Ovary (tissue), 9 donors: ENCODE results near the gene PTOV1. TPM values are rescaled to one million over a fixed set of nuclear protein-coding genes. Genes with fewer than 3 reads are reported as not detected.

Experiments
- DNase-seq, 5 donors: peaks; one replicate each; pipeline ENCODE4 v3.0.0-alpha.2; 2019 to 2020
- H3K27ac ChIP-seq, 2 donors: fragments of 200-600 bp; one replicate each; pipeline versions ENCODE4 v1.5.1 to v1.8.0; 2019 to 2022
- H3K27me3 ChIP-seq: fragments of 200-600 bp; one replicate; pipeline ENCODE4 v1.8.0; 2022
- H3K36me3 ChIP-seq: fragments of 200-600 bp; sonication (generic); one replicate; pipeline ENCODE4 v1.5.1; 2019
- H3K4me1 ChIP-seq: one replicate; pipeline ENCODE4 v1.8.1; 2013; ENCODE audit warnings: mild to moderate bottlenecking, moderate library complexity; ENCODE audit not compliant: insufficient read depth
- H3K4me3 ChIP-seq: fragments of 200-600 bp; sonication (generic); one replicate; pipeline ENCODE4 v1.5.1; 2017
- H3K9me3 ChIP-seq, 2 donors: fragments of 200-600 bp in 1 of 2; sonication (generic) in 1 of 2; one replicate each; pipeline versions ENCODE4 v1.5.1 to v1.8.1; 2013 to 2019; ENCODE audit warnings: mild to moderate bottlenecking in 1 of 2, moderate library complexity in 1 of 2
- EP300 ChIP-seq: sonication (generic); formaldehyde crosslinking; IDR thresholded peaks from one replicate; pipeline ENCODE4 v1.6.1; 2017; ENCODE audit warnings: antibody characterized with exemption
- POLR2A ChIP-seq: fragments of 450-650 bp; IDR thresholded peaks from one replicate; pipeline ENCODE4 v1.6.1; 2017; ENCODE audit warnings: antibody characterized with exemption, mild to moderate bottlenecking, moderate library complexity
- WGBS, 3 donors: extraction: QIAGEN DNeasy Blood & Tissue Kit in 1 of 3; methylation state at CpG; one replicate each; pipeline versions ENCODE4 v1.1.5 to v1.1.7; 2013 to 2017; 5-methylcytosine and 5-hydroxymethylcytosine counted together
- intact Hi-C, 4 donors: fragments of 100-400 bp; cut with DNase I; formaldehyde crosslinking; loops; one replicate each; pipeline versions ENCODE4 v1.11.0 to v1.15.1; 2022 to 2023
- polyA plus RNA-seq, 2 donors: library from polyadenylated mRNA; stranded (reverse); fragments of 200-250 nt in 1 of 2; fragments of 350-450 nt in 1 of 2; fragmentation: Illumina TruSeq in 1 of 2; extraction: RNeasy Lipid Tissue Mini Kit (QIAGEN cat#74804) in 1 of 2; gene quantifications; one replicate each; pipeline ENCODE4 v1.2.3, GENCODE V29; 2013 to 2014
- total RNA-seq, 7 donors: library from RNA; depleted of rRNA in 2 of 7; stranded (reverse); fragments of >200 nt in 2 of 7; fragmentation: NEBNext Ultra II Directional in 3 of 7; extraction: Animal tissue kit (Norgen Biotek cat#: 25700) in 3 of 7; gene quantifications; one replicate each; pipeline versions ENCODE4 v1.1.0 to v1.2.4, GENCODE V29; 2016 to 2023
- TF ChIP-seq, protein P1 (sequence below), 3 donors: fragments of 450-650 bp in 2 of 3; fragments of 200-600 bp in 1 of 3; IDR thresholded peaks; one replicate each; pipeline versions ENCODE4 v1.5.1 to v1.8.0; 2016 to 2022; ENCODE audit warnings: antibody characterized with exemption in 3 of 3, mild to moderate bottlenecking in 1 of 3
- donor health status: DM: no; HTN: no; CAD: no; lungs with moderate emphysema.
- donor health status: DM: no; HTN: no; CAD: no.
- donor health status: Bipolar disorder and iron deficiency.
- donor health status: DM: yes; HTN: yes; CAD: no.
- donor health status: DM: no; HTN: no; CAD: no.
- donor health status: DM: yes; HTN: yes; CAD: no.

The PTOV1 gene
- total and polyA plus RNA-seq, 9 donors = 22.2 to 256 (median 186) TPM

DNA sequence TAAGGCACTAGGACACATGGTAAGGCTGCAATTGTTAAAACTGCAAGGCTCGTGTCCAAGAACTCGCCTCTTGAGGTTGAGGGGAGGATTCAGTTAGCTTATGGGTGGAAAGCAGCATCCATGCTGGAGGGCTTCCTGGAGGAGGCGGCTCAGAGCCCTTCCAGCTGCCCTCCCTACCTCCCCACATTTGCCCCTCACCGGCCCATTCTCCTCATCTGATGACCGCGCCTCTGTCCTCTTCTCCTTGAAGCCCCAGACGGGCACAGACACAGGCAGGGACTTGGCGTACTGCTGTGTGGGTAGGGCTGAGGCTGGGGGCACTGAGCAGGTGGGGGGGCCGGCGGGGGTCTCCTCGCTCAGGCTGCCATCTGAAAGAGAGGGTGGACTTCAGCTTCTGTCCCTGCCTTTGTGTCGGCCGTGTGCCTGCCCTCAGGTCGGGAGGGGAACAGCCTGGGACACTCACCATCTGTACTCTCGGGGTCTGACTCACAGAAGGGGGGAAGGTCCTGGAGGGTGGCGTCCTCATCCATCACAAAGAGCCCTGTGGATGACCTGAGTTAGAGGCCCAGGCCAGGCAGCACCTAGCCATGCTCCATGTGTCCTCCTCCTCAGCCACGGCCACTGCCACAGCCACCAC, 20.5 kb downstream of the PTOV1 start:
- DNase-seq = peak in 4 of 5 donors; percentile 38 to 50 (median 42)
- no peak overlapping the region for H3K4me3 ChIP-seq
- no peaks in the 10 kb centered on the region for H3K9me3 ChIP-seq
- peaks cover 14% of the 10 kb centered on the region for H3K4me1 ChIP-seq
- TF ChIP-seq POLR2A (no peak), EP300 (no peak)
- TF ChIP-seq, protein P1, sequence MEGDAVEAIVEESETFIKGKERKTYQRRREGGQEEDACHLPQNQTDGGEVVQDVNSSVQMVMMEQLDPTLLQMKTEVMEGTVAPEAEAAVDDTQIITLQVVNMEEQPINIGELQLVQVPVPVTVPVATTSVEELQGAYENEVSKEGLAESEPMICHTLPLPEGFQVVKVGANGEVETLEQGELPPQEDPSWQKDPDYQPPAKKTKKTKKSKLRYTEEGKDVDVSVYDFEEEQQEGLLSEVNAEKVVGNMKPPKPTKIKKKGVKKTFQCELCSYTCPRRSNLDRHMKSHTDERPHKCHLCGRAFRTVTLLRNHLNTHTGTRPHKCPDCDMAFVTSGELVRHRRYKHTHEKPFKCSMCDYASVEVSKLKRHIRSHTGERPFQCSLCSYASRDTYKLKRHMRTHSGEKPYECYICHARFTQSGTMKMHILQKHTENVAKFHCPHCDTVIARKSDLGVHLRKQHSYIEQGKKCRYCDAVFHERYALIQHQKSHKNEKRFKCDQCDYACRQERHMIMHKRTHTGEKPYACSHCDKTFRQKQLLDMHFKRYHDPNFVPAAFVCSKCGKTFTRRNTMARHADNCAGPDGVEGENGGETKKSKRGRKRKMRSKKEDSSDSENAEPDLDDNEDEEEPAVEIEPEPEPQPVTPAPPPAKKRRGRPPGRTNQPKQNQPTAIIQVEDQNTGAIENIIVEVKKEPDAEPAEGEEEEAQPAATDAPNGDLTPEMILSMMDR (IDR thresholded peaks at IDR 0.05) = no peak
- intact Hi-C loops = no loop called here
- WGBS, 3 donors = 85 to 88% (median 87%) methylated on average over 16 to 17 of the region's 17 CpGs
- H3K36me3 ChIP-seq = no peaks in the 10 kb centered on the region
- no peak overlapping the region for H3K27ac ChIP-seq
- no peaks in the 10 kb centered on the region for H3K27me3 ChIP-seq

DNA sequence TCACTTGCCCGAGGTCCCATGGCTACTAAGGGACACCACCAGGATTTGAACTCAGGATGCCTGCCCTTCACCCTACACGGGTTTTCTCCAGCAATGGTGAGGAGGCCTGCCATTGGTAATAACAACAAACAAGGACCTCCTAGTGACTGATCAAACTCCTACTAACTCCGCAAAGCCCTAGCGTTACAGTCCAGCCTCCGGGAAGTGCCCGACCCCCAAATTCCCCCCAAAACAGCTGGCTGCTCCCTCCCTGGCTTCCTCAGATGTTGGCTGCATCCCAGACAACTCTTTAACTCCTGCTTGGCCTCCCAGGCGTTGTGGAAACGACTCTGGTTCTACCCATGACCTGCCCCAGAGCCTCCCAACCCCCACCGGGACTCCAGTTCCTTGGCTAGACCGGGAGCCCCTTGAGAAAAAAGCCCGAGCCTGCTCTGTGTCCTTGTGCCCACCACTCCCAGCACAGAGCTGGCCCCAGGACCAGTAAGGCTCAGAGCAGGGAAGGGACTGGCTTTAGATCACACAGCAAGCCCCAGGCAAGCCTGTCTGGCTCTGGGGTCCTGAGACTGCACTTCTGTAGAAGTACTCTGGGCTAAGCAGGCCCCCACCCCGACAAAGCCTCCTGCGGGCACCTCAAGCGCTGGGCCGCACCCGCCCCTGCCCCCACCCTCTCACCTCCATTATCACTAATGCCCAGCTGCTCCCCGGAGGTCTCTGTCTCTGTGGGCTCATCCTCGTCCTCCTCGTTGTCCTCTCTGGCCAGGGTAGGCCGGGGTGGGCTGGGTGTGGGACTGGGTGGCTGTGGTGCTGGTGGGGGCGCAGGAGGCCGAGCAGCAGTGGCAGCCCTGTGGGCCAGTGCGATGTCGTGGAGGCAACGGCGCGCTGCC, 21.5 kb downstream of the PTOV1 start:
- H3K27me3 ChIP-seq = no peaks in the 10 kb centered on the region
- 65 to 71% (median 65%) methylated on average over 27 of the region's 27 CpGs for WGBS, 3 donors
- peaks cover 14% of the 10 kb centered on the region for H3K4me1 ChIP-seq
- intact Hi-C loops = no loop called here
- H3K9me3 ChIP-seq = no peaks in the 10 kb centered on the region
- H3K27ac ChIP-seq = no peak overlapping the region
- TF ChIP-seq EP300 (no peak), POLR2A (no peak)
- TF ChIP-seq, protein P1 (IDR thresholded peaks at IDR 0.05) = no peak
- DNase-seq = peak in 4 of 5 donors; percentile 39 to 50 (median 46)
- H3K36me3 ChIP-seq = no peaks in the 10 kb centered on the region
- H3K4me3 ChIP-seq = no peak overlapping the region

DNA sequence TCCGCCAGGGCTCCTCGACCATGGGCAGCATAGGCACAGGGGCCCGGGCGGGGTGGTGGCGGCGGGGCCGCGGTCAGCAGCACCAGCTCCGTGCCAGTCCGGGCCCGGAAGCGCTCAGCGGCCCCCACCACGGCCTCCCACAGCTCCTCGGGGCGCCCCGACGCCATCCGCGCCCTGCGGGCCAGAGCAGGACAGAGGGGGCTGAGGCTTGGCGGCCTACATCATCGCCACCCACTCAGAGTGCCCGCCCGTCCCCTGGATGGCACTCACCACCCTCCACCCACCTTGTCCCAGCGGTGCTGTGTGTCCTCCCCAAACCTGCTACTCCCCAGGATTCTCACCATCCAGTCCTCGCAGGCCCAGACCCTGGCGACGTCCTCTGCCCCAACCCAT, 22.2 kb downstream of the PTOV1 start:
- H3K4me1 ChIP-seq = peaks cover 14% of the 10 kb centered on the region
- H3K27me3 ChIP-seq = no peaks in the 10 kb centered on the region
- no peaks in the 10 kb centered on the region for H3K9me3 ChIP-seq
- 85 to 89% (median 88%) methylated on average over 25 to 29 of the region's 29 CpGs for WGBS, 3 donors
- H3K27ac ChIP-seq = no peak overlapping the region
- H3K36me3 ChIP-seq = no peaks in the 10 kb centered on the region
- peak in 4 of 5 donors; percentile 34 to 53 (median 46) for DNase-seq
- no peak for TF ChIP-seq POLR2A
- TF ChIP-seq, protein P1 (IDR thresholded peaks at IDR 0.05) = no peak
- no peak for TF ChIP-seq EP300
- H3K4me3 ChIP-seq = no peak overlapping the region
- intact Hi-C loops = no loop called here

DNA sequence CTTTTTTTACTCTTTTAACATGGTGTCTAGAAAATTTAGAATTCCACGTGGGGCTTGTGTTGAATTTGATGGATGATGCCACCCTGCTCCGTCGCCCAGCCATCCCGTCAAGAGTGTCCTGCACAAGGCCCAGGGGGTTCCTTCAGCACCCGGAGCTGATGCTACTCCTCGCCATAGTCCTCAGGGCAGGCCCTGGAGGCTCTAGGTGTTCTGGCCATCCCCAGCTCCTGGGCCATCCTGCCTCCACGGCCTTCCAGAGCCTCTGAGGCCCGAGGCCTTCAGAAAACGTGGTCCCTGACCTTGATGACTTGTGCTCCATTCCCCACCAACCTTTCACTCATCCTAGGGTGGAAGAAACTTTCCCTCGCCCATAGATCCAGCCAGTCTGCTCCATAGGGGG, 22.9 kb downstream of the PTOV1 start:
- DNase-seq = peak in 3 of 5 donors; percentile 30 to 43 (median 32)
- no peaks in the 10 kb centered on the region for H3K36me3 ChIP-seq
- H3K4me1 ChIP-seq = peaks cover 8% of the 10 kb centered on the region
- H3K4me3 ChIP-seq = no peak overlapping the region
- no peaks in the 10 kb centered on the region for H3K9me3 ChIP-seq
- no peaks in the 10 kb centered on the region for H3K27me3 ChIP-seq
- WGBS, 3 donors = 76 to 81% (median 81%) methylated on average over 10 of the region's 10 CpGs
- intact Hi-C loops = no loop called here
- TF ChIP-seq, protein P1 (IDR thresholded peaks at IDR 0.05) = no peak
- TF ChIP-seq EP300 = no peak
- TF ChIP-seq POLR2A = no peak
- H3K27ac ChIP-seq = no peak overlapping the region
